HG03103 (cell line): ENCODE results near the gene SNRPN.
"Not testable (repeated sequence)": the region's sequence is repeated elsewhere in the genome, so short reads cannot be mapped to it uniquely, and the experiment has no call there.

Source experiments
- ATAC-seq: cut with Tn5 transposase; IDR thresholded peaks from one replicate; pipeline ENCODE4 v1.9.1; 2021; ENCODE audit warnings: low read depth; ENCODE audit not compliant: unreplicated experiment

Gene SNRPN

GRCh38 chr15:24966364-24967103, 11.7 kb downstream of the SNRPN start:
- ATAC-seq, result no peak

DNA sequence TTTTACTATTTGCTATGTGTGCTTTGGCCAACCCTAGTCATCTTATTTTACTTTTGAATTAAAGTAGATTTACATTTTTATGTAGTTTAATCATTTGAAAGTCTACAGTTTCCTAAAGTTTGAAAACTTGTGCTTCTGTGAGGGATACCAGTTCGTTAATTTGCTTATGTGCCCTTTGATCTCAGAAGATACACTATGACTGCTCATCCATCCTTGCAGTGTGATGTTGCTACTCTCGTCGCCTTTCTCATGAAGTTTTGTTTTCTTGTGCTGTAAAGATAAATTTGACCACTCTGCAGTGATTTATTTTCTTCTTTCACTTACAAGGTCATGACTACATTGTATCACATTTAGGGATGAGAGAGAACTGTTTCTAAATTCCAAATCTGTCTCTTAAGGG, 16.3 kb downstream of the SNRPN start:
- ATAC-seq, result no peak

- ATAC-seq, result no peak
Observed at GRCh38 chr15:24971772-24972171, 17.0 kb downstream of the SNRPN start.

DNA sequence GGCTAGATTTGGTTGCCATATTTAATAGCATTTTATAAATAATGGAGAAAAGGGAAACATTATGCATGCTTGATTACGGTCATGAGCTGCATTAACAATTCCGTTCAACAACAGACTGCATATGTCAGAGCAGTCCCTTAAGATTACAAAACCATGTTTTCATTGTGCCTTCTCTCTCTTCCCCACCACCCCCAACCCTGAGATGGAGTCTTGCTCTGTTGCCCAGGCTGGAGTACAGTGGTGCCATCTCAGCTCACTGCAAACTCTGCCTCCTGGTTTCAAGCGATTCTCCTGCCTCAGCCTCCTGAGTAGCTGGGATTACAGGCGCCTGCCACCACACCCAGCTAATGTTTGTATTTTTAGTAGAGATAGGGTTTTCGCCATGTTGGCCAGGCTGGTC, 17.9 kb downstream of the SNRPN start:
- ATAC-seq, result not testable (repeated sequence)

GRCh38 chr15:24976932-24977331, 22.1 kb downstream of the SNRPN start:
- ATAC-seq, result no peak

GRCh38 chr15:24977686-24978085, 22.9 kb downstream of the SNRPN start:
- ATAC-seq, result no peak

DNA sequence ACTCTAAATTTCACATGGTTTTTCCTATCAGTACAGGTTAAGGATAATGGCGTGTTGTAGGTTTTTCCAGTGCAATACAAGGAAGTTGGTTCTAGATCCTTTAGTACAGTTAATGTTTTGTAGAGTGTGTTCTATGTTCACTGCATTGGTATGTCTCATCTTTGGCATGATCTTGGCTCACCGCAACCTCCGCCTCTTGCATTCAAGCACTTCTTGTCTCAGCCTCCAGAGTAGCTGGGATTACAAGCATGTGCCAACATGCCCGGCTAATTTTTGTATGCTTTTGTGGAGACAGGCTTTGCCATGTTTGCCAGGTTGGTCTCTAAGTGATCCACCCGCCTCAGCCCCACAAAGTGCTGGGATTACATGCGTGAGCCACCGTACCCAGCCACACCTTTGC, 30.4 kb downstream of the SNRPN start:
- no peak for ATAC-seq

DNA sequence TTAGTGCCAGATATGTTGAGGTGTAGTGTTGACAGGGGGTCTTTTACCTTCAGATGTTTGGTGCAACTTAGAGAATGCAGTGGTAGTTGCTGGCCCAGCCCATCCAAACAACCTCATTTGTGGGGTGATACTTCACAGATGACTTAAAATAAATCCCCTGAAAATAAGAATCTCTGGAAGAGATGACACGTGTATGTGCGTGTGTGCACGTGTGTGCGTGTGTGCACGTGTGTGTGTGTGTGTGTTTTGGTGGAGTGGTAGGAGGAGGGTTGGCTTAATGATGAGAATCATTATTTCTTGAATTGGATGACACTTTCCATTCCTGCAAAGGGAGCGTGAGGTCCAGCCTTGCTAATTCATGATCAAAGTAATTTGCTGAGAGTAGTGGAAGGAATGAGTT, 31.9 kb downstream of the SNRPN start:
- ATAC-seq, result no peak

- no peak for ATAC-seq
Observed at GRCh38 chr15:25019434-25019833, 64.6 kb downstream of the SNRPN start.

- no peak for ATAC-seq
Observed at GRCh38 chr15:25022233-25022632, 67.4 kb downstream of the SNRPN start.
